HepG2 (cell line): ENCODE data around the gene TNRC18. TPM values are rescaled to one million over a fixed set of nuclear protein-coding genes. Genes with fewer than 3 reads are reported as not detected.

Source experiments
- ATF1 ChIP-seq: IDR thresholded peaks from 2 replicates; pipeline ENCODE4 v1.6.1; 2016; ENCODE audit warnings: mild to moderate bottlenecking, control low read depth
- MEIS2 ChIP-seq: sonication (generic); formaldehyde crosslinking; IDR thresholded peaks from 2 replicates; pipeline ENCODE4 v1.9.0; 2021; ENCODE audit warnings: mild to moderate bottlenecking, missing genetic modification reagents
- MTF2 ChIP-seq: sonication (generic); formaldehyde crosslinking; IDR thresholded peaks from 2 replicates; pipeline ENCODE4 v1.5.0; 2020; ENCODE audit warnings: missing genetic modification reagents, borderline replicate concordance
- NCOA1 ChIP-seq: sonication (generic); formaldehyde crosslinking; IDR thresholded peaks from 2 replicates; pipeline ENCODE4 v1.9.0; 2021; ENCODE audit warnings: missing genetic modification reagents
- NFE2L1 ChIP-seq: sonication (generic); formaldehyde crosslinking; IDR thresholded peaks from 2 replicates; pipeline ENCODE4 v1.4.0; 2020; ENCODE audit warnings: missing genetic modification reagents, mild to moderate bottlenecking, borderline replicate concordance
- PAWR ChIP-seq: sonication (generic); formaldehyde crosslinking; IDR thresholded peaks from 2 replicates; pipeline ENCODE4 v1.4.0; 2020; ENCODE audit warnings: missing genetic modification reagents, mild to moderate bottlenecking, borderline replicate concordance
- SIN3A ChIP-seq: IDR thresholded peaks from 2 replicates; pipeline ENCODE4 v1.6.1; 2011; ENCODE audit warnings: low read depth, mild to moderate bottlenecking, control low read depth, low read length, borderline replicate concordance
- ZBTB42 ChIP-seq: sonication (generic); formaldehyde crosslinking; IDR thresholded peaks from 2 replicates; pipeline ENCODE4 v1.5.0; 2020; ENCODE audit warnings: mild to moderate bottlenecking, missing genetic modification reagents
- ZFP82 ChIP-seq: sonication (generic); formaldehyde crosslinking; IDR thresholded peaks from 2 replicates; pipeline ENCODE4 v1.5.1; 2020; ENCODE audit warnings: mild to moderate bottlenecking, missing genetic modification reagents, borderline replicate concordance
- ZKSCAN5 ChIP-seq: sonication (generic); formaldehyde crosslinking; IDR thresholded peaks from 2 replicates; pipeline ENCODE4 v1.5.1; 2020; ENCODE audit warnings: mild to moderate bottlenecking, missing genetic modification reagents
- ZNF761 ChIP-seq: sonication (generic); formaldehyde crosslinking; conservative IDR thresholded peaks from 2 replicates; pipeline ENCODE4 v1.4.0; 2020; ENCODE audit warnings: mild to moderate bottlenecking, missing genetic modification reagents
- polyA plus RNA-seq, 8 experiments: library from polyadenylated mRNA; depleted of rRNA in 3 of 8; stranded (reverse) in 7 of 8; unstranded in 1 of 8; fragments of >200 nt; fragmentation: Illumina TruSeq in 4 of 8; extraction: Trizol in 4 of 8; gene quantifications; 2 replicates each; pipeline versions ENCODE4 v1.2.1 to v1.2.3, GENCODE V29; 2011 to 2016; ENCODE audit warnings: low read depth in 4 of 8, missing spikeins in 1 of 8, mixed read lengths in 1 of 8; ENCODE audit not compliant: insufficient read depth in 1 of 8
- total RNA-seq, 5 experiments: library from RNA; depleted of rRNA; stranded (reverse); fragments of >200 nt; fragmentation: Illumina TruSeq; extraction: Trizol; gene quantifications; 2 replicates each; pipeline ENCODE4 v1.2.3, GENCODE V29; 2016; ENCODE audit warnings: low read depth in 1 of 5
- TF ChIP-seq, protein P1 (sequence below): IDR thresholded peaks from 2 replicates; pipeline ENCODE4 v1.6.1; 2016
- TF ChIP-seq, protein P2 (sequence below): sonication (generic); formaldehyde crosslinking; IDR thresholded peaks from 2 replicates; pipeline ENCODE4 v1.5.1; 2020; ENCODE audit warnings: mild to moderate bottlenecking, missing genetic modification reagents, borderline replicate concordance
- TF ChIP-seq, protein P3 (sequence below): sonication (generic); formaldehyde crosslinking; IDR thresholded peaks from 2 replicates; pipeline ENCODE4 v1.4.0; 2020; ENCODE audit warnings: missing genetic modification reagents
- TF ChIP-seq, protein P4 (sequence below): sonication (generic); formaldehyde crosslinking; IDR thresholded peaks from 2 replicates; pipeline ENCODE4 v1.8.0; 2023; ENCODE audit warnings: mild to moderate bottlenecking, missing genetic modification reagents
- TF ChIP-seq, protein P5 (sequence below): sonication (generic); formaldehyde crosslinking; IDR thresholded peaks from 2 replicates; pipeline ENCODE4 v1.4.0; 2020; ENCODE audit warnings: mild to moderate bottlenecking, missing genetic modification reagents

Gene TNRC18
- total and polyA plus RNA-seq, 2 of the 13 experiments (the other 11 are each of a cell fraction or from before 2014, with no cell fraction given), result 11.7 to 17.4 TPM

DNA sequence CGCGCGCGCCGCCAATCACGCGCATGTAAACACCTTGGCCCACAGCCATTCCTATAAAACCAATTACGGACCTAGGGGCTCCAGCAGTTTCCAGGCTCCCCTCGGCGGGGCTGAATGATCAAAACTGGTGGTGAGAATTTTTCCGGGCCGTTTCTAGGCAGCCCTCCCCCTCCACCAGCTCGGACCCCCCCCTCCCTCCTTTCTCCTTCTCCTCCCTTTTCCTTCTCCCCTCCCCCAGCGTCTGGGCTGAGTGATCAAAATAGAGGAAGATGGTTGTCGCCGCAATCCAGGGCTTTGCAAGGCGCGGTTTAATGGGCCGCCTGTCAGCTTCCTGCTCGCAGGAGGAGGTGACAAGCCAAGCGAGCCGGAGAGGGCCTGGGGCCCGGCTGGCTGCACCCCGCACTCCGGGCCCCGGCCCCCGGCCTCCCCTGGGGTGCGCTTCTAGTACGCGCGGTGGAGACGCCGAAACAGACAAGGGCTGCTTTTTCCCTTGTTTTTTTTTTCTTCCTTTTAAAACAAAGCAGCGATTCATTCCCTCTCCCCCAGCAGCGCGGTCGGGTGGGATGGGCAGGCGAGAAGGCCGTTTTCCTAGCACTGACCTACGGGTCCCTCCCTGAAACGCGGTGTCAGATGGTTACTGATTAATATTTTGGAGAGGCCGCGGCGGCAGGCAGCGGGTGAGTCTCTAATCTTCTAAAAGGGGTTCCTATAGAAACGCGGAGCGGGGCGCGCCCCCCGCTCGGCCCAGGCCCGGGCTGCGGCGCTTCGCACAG is 528 bp upstream of the TNRC18 start (continued):
- peak; percentile 64; the same call in 1 of the 2 replicates for TF ChIP-seq SIN3A
- TF ChIP-seq MEIS2 (CRISPR knock-in tag), result peak; percentile 49; the same call in 1 of the 2 replicates
- TF ChIP-seq, protein P1, sequence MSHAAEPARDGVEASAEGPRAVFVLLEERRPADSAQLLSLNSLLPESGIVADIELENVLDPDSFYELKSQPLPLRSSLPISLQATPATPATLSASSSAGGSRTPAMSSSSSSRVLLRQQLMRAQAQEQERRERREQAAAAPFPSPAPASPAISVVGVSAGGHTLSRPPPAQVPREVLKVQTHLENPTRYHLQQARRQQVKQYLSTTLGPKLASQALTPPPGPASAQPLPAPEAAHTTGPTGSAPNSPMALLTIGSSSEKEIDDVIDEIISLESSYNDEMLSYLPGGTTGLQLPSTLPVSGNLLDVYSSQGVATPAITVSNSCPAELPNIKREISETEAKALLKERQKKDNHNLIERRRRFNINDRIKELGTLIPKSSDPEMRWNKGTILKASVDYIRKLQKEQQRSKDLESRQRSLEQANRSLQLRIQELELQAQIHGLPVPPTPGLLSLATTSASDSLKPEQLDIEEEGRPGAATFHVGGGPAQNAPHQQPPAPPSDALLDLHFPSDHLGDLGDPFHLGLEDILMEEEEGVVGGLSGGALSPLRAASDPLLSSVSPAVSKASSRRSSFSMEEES, result peak; percentile 36; the same call in 1 of the 2 replicates
- TF ChIP-seq, protein P2, sequence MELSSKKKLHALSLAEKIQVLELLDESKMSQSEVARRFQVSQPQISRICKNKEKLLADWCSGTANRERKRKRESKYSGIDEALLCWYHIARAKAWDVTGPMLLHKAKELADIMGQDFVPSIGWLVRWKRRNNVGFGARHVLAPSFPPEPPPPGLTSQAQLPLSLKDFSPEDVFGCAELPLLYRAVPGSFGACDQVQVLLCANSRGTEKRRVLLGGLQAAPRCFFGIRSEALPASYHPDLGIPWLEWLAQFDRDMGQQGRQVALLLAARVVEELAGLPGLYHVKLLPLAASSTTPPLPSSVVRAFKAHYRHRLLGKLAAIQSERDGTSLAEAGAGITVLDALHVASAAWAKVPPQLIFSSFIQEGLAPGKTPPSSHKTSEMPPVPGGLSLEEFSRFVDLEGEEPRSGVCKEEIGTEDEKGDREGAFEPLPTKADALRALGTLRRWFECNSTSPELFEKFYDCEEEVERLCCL (CRISPR knock-in tag), result no peak
- TF ChIP-seq NFE2L1 (CRISPR knock-in tag), result no peak
- no peak for TF ChIP-seq ZBTB42 (CRISPR knock-in tag)
- TF ChIP-seq, protein P3, sequence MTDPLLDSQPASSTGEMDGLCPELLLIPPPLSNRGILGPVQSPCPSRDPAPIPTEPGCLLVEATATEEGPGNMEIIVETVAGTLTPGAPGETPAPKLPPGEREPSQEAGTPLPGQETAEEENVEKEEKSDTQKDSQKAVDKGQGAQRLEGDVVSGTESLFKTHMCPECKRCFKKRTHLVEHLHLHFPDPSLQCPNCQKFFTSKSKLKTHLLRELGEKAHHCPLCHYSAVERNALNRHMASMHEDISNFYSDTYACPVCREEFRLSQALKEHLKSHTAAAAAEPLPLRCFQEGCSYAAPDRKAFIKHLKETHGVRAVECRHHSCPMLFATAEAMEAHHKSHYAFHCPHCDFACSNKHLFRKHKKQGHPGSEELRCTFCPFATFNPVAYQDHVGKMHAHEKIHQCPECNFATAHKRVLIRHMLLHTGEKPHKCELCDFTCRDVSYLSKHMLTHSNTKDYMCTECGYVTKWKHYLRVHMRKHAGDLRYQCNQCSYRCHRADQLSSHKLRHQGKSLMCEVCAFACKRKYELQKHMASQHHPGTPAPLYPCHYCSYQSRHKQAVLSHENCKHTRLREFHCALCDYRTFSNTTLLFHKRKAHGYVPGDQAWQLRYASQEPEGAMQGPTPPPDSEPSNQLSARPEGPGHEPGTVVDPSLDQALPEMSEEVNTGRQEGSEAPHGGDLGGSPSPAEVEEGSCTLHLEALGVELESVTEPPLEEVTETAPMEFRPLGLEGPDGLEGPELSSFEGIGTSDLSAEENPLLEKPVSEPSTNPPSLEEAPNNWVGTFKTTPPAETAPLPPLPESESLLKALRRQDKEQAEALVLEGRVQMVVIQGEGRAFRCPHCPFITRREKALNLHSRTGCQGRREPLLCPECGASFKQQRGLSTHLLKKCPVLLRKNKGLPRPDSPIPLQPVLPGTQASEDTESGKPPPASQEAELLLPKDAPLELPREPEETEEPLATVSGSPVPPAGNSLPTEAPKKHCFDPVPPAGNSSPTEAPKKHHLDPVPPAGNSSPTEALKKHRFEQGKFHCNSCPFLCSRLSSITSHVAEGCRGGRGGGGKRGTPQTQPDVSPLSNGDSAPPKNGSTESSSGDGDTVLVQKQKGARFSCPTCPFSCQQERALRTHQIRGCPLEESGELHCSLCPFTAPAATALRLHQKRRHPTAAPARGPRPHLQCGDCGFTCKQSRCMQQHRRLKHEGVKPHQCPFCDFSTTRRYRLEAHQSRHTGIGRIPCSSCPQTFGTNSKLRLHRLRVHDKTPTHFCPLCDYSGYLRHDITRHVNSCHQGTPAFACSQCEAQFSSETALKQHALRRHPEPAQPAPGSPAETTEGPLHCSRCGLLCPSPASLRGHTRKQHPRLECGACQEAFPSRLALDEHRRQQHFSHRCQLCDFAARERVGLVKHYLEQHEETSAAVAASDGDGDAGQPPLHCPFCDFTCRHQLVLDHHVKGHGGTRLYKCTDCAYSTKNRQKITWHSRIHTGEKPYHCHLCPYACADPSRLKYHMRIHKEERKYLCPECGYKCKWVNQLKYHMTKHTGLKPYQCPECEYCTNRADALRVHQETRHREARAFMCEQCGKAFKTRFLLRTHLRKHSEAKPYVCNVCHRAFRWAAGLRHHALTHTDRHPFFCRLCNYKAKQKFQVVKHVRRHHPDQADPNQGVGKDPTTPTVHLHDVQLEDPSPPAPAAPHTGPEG, result peak; percentile 54; the same call in 1 of the 2 replicates
- TF ChIP-seq, protein P4, sequence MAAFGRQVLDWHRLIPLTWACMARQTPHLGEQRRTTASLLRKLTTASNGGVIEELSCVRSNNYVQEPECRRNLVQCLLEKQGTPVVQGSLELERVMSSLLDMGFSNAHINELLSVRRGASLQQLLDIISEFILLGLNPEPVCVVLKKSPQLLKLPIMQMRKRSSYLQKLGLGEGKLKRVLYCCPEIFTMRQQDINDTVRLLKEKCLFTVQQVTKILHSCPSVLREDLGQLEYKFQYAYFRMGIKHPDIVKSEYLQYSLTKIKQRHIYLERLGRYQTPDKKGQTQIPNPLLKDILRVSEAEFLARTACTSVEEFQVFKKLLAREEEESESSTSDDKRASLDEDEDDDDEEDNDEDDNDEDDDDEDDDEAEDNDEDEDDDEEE, result no peak
- TF ChIP-seq, protein P5, sequence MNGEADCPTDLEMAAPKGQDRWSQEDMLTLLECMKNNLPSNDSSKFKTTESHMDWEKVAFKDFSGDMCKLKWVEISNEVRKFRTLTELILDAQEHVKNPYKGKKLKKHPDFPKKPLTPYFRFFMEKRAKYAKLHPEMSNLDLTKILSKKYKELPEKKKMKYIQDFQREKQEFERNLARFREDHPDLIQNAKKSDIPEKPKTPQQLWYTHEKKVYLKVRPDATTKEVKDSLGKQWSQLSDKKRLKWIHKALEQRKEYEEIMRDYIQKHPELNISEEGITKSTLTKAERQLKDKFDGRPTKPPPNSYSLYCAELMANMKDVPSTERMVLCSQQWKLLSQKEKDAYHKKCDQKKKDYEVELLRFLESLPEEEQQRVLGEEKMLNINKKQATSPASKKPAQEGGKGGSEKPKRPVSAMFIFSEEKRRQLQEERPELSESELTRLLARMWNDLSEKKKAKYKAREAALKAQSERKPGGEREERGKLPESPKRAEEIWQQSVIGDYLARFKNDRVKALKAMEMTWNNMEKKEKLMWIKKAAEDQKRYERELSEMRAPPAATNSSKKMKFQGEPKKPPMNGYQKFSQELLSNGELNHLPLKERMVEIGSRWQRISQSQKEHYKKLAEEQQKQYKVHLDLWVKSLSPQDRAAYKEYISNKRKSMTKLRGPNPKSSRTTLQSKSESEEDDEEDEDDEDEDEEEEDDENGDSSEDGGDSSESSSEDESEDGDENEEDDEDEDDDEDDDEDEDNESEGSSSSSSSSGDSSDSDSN, result peak; percentile 41; the same call in 1 of the 2 replicates
- TF ChIP-seq ATF1 (CRISPR knock-in tag), result no peak
- no peak for TF ChIP-seq NCOA1 (CRISPR knock-in tag)
- 0 out of 2 replicates have a peak, but pooled peaks have one; percentile 13 for TF ChIP-seq ZNF761 (CRISPR knock-in tag)
- TF ChIP-seq ZKSCAN5, result no peak
- TF ChIP-seq PAWR (CRISPR knock-in tag), result no peak
- no peak for TF ChIP-seq ZFP82
- no peak for TF ChIP-seq MTF2
